HT-29 (cell line): ENCODE data around the gene PKN1. TPM values are rescaled to one million over a fixed set of nuclear protein-coding genes. Genes with fewer than 3 reads are reported as not detected.
"Not testable (repeated sequence)": the region's sequence is repeated elsewhere in the genome, so short reads cannot be mapped to it uniquely, and the experiment has no call there.

Experiments
- DNase-seq: peaks from one replicate; pipeline ENCODE4 v3.0.0-alpha.2; 2015; ENCODE audit warnings: low spot score
- total RNA-seq: library from RNA; depleted of rRNA; stranded (reverse); fragments of >200 nt; shearing (Covaris generic); gene quantifications from 2 replicates; pipeline ENCODE4 v1.2.3, GENCODE V29; 2014; rRNA removed

Gene PKN1
- total RNA-seq: 59.9 and 66.9 TPM in 2 replicates

DNA sequence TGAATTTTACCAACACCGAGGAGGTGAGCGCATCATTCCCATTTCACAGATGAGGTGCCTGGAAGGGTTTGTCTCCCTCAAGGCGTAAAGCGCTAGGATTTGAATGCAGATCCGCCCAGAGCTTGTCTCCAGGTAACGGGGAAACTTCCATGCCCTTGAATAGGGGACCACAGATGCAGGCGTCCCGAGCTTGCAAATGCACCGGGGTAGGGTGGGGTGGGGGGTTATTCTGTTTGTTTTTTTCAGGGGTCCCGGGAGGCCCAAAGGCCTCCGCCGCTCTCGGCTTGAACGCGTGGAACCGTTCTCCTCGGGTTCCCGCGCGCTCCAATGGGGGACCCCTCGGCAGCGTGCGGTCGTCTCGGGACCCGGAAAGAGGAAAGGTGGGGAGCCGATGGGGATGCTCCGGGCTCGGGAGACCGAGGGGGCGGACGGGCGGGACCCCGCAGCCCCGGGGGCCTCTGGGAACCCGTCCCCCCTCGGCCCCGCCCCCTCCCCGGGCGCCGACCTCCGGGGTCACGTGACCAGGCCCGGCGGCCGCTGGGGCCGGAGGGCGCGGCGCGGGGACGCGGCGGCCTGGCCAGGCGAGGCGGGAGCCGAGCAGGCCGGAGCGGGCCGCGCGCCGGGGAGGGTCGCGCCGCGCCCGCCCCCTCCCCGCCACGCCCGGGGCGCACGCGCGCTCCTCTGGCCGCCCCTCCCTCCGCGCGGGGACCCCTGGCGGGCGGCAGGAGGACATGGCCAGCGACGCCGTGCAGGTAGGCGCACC lies at the start of gene PKN1:
PKN1 (plus strand) TSS at position 516 of the 763 bp plus-strand sequence; CDS start at position 732, 216 bp downstream.
- DNase-seq: no peak

DNA sequence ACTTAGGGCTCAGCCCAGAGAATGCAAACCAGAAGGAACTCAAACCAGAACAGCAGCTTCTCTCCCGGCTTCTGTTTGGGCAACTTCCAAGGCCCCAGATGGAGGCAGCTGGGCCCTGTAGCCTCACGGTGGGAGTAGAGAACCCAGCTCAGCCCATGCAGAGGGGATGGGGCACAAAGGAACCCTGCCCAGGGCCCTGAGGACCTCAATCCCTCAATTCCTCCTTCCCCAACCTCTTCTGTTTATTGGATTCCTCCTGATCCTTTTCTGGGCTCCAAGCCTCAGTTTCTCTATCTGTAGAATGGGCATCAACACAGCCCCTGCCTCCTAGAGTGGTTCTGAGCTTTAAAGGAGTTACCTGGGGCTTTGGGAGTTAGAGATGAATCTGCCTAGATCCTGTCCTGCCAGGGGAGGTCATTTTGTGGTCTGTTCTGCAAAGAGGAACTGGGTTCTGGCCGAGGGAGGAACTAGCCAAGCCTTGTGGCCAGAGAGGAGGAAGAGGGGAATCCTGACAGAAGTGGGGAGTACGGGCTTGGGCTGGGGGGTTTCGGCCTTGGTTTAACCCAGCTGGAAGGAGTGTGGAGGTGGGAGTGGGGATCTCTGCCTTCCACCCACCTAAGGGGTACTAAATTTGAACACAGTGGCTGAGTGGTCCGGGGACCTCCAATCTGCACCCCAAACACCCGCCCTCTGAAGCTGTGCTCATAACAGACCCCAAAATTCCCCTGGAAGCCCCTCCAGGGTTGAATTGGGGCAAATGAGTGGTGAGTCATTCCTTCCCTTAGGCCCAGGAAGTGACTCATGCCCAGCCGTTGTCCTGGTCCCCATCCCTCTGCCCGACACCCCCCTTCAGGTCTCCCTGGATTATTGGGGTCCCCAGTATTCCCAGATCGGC lies 49.2 kb upstream of the PKN1 start:
- DNase-seq: peak; percentile 14

DNA sequence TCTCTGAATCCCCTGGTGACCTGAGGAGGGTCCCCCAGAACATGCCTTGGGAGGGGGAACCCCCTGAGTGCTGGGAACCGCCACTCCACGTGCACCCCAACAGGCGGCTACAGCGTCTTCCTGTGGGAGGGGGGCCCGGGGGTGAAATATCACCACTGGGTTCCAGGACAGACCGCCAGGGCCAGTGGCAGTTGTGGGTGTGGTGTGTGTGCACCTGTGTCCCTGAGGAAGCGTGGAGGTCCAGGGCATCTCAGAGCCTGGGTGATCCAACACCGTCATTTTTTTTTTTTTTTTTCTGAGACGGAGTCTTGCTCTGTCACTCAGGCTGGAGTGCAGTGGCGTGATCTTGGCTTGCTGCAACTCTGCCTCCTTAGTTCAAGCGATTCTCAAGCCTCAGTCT lies 47.6 kb upstream of the PKN1 start:
- DNase-seq: no peak

DNA sequence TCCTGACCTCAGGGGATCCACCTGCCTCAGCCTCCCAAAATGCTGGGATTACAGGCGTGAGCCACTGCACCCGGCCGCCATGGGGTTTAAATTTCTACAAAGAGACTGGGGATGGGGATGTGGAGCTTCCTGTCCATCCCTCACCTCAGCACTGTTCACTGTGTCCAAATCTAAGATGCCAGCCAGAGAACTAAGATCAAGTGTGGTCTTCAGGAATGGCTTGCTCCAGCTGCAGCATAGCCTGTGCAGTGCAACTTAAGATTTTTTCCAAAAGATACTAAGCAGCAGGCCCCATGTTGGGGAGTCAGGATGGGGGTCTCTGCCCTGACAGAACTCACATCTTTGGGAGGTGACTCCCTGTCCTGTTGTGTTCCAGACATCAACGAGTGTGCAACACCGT lies 42.6 kb upstream of the PKN1 start:
- no peak for DNase-seq

DNA sequence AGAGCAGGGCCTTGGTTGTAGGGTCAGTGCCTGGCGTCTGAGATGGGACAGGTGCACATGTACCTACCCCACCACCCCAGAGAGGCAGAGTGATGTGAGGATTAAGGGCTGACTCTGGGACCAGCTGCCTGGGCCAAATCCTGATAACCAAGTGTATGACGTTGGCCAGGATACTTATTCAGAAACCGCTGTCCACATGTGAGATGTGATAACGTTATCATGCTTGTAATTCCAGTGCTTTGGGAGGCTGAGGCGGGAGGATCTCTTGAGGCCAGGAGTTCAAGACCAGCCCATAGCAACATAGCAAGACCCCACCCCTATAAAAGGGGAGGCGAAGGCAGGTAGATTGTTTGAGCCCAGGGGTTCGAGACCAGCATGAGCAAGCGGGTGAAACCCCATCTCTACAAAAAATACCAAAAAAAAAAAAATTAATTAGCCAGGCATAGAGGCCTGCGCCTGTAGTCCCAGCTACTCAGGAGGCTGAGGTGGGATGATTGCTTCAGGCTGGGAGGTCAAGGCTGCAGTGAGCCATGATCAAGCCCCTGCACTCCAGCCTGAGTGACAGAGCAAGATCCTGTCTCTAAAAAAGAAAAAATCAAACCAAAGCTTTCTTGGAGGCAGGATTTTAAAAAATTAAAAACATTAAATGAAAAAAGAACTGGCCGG lies 41.8 kb upstream of the PKN1 start:
- no peak for DNase-seq

DNA sequence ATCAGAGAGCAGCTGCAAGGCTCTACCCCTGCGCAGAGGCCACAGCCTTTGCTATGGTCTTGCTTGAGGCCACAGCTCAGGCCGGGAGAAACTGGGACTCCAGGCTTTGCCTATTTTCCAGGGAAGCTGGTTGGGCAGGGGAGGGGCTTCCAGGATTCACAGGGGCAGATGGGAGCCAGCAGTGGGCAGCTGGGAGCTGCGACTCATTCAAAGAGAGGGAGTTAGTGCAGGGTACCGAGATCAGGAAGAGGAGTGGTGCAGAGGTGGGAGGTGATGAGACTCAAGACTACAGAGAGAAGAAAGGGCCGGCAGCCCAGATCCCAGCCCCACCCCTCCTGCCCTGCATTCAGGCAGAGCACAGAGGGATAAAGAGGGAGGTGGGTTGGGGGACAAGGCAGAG lies 39.8 kb upstream of the PKN1 start:
- DNase-seq: no peak

DNA sequence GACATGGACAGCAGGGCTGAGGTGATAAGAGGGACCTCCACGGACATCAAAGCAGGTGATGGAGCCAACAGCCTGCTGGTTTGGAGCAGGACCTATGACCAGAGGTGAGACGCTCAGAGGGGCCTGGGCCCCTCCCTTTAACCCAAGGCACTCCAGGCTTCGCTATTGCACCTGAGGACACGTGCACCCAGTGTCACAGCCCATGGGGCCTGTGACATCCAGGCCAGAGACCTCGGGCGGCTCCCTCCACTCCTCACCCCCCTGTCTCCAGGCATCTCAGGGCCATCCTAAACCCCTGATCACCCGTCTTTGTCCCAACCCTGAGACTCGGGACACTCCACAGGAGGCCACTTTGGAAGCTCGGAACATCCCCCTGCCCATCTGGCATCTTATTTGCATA lies 38.9 kb upstream of the PKN1 start:
- no peak for DNase-seq

DNA sequence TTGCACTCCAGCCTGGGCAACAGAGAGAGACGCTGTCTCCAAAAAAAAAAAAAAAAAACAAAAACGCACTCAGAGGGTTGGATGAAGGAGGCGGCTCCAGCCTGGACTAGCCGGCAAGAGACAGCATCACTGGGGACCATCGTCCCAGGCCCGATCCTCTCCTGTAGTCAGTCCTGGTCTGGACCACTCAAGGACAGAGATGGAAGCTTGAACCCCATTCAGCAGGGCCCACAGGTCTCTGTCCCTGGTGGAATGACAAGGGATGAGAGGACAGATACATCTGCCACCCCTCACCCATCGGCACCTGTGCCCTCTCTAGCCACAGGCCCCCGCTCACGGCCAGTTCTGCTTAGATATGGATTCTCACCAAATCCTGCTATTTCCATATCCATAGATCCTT lies 37.8 kb upstream of the PKN1 start:
- DNase-seq: no peak

DNA sequence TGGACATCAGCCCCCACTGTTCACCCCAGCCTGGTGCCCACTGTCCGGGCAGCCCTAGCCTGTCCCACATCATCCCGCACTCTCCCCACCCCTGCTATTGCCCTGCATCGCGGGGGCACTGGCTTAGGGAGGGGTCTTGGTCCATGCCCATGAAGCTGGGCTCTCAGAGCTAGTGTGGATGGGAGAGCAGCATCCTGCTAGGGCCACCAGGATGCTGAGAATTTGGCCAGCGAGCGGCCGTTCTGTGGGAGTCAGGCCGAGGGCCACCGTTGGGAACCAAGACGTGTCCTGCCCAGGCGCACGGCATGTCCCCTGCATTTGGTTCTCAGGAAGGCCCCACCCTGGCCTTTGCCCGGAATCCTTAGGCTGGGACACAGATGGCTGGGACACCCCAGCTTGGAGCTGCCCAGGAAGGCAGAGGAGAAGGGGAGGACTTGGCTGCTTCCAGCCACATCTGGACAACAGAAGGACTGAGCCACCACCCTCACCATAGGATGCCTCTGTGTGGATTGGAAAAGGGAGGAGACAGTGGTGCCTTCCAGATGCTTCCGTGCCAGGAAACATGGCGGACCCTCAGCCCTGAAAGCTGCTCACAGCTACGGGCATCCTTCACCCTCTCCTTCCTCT lies 37.3 kb upstream of the PKN1 start:
- no peak for DNase-seq

DNA sequence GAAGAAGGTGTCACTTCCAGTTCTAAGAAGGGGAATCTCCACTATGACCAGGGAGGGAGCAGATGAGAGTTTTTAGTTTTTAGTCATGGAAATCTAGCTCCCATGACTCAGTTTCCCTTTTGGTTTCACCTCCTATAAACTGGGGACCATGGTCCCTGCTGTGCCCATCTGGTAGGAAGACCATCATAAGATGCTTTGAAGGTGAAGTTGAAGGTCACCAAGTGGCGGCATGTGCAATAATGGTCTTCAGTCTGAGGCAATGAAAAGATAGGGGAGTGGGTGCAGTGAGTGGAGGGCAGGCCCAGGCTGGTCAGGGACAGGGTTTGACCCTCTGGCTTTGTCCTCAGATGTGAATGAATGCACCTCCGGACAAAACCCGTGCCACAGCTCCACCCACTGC lies 36.4 kb upstream of the PKN1 start:
- not testable (repeated sequence) for DNase-seq

DNA sequence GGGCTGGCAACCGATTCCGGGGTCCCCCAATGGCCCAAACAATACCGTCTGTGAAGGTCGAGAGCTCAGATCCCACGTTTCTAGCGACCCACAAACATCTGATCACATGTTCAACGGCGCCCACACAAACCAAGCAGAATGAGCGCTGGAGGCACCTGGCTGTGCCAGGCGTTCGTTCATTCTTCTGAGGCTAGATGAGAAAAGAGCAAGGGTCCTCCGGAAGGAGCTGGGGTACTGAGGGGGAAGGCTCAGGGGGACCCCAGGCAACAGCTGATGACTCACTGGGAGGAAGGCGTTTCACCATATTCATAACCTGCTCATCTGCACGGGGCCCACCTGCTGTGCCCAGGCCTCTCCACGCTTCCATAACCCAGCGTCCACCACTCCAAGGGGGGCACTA lies 35.9 kb upstream of the PKN1 start:
- DNase-seq: not testable (repeated sequence)

DNA sequence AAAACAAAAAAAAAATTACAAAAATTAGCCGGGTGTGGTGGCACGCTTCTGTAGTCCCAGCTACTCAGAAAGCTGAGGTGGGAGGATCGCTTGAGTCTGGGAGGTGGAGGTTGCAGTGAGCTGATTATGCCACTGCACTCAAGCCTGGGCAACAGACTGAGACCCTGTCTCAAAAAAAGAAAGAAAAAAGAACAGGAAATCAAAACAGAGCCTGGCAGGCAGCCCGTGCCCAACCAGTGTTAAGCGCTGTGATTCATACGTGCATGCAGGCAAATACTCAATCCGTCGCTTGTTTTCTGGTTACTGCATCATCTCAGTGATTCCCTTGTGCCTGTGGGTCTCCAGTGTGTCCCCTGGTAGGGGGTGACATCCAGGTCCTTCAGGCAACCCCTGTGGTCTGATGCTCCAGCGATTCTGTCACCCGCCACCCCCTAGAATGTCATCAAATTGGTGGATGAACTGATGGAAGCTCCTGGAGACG lies 32.1 kb upstream of the PKN1 start:
- DNase-seq: no peak

DNA sequence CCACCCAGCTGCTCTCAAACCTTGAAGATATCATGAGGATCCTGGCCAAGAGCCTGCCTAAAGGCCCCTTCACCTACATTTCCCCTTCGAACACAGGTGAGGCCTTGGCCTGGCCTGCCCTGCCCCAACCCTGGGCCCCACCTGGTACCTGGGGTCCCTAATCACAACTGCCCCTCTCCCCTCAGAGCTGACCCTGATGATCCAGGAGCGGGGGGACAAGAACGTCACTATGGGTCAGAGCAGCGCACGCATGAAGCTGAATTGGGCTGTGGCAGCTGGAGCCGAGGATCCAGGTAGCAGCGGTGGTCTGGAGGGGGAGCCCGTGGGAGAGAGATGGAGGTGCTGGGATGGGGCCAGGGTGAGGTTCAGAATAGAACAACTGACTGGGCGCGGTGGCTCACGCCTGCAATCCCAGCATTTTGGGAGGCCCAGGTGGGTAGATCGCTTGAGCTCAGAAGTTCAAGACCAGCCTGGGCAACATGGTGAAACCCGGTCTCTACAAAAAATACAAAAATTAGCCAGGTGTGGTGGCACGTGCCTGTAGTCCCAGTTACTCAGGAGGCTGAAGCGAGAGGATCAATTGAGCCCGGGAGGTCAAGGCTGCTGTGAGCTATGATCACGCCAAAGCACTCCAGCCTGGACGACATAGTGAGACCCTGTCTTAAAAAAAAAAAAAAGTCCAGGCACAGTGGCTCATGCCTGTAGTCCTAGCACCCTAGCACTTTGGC lies 31.5 kb upstream of the PKN1 start:
- no peak for DNase-seq

DNA sequence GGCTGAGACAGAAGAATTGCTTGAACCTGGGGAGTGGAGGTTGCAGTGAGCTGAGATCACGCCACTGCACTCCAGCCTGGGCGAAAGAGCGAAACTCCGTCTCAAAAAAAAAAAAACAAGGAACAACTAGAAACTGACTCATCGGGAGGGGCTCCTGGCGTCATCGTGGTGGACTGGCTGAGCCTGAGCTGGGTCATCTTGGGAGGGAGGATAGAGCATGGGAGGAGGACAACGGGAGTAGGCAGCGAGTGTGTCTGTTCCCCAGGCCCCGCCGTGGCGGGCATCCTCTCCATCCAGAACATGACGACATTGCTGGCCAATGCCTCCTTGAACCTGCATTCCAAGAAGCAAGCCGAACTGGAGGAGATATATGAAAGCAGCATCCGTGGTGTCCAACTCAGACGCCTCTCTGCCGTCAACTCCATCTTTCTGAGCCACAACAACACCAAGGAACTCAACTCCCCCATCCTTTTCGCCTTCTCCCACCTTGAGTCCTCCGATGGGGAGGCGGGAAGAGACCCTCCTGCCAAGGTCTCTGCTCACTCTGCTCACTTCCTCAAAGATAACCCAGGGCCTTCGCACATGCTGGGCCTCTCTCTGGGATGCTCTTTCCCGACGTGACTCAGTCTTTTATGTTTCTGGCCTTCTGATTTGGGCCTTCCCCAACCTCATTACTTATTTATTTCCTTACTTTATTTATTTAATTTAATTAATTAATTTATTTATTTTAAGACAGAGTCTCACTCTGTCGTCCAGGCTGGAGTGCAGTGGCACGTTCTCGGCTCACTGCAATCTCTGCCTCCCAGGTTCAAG lies 30.6 kb upstream of the PKN1 start:
- no peak for DNase-seq

DNA sequence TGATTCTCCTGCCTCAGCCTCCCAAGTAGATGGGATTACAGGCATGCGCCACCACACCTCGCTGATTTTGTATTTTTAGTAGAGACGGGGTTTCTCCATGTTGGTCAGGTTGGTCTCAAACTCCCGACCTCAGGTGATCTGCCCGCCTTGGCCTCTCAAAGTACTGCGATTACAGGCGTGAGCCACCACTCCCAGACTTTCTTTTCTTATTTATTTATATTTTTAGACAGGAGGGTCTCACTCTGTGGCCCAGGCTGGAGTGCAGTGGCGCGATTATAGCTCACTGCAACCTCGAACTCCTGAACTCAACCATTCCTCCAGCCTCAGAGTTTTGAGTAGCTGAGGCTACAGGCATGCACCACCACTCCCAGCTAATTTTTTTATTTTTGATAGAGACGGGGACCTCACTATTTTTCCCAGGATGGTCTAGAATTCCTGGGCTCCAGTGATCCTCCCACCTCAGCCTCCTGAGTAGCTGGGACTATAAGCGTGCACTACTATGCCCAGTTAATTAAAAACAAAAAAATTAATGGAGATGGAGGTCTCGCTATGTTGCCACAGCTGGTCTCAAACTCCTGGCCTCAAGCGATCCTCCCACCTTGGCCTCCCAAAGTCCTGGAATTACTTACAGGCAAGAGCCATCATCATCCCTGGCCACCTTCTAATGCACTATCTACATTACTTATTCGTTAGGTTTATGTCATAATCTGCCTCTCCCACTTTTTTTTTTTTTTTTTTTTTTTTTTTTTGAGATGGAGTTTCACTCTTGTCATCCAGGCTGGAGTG lies 29.8 kb upstream of the PKN1 start:
- not testable (repeated sequence) for DNase-seq

DNA sequence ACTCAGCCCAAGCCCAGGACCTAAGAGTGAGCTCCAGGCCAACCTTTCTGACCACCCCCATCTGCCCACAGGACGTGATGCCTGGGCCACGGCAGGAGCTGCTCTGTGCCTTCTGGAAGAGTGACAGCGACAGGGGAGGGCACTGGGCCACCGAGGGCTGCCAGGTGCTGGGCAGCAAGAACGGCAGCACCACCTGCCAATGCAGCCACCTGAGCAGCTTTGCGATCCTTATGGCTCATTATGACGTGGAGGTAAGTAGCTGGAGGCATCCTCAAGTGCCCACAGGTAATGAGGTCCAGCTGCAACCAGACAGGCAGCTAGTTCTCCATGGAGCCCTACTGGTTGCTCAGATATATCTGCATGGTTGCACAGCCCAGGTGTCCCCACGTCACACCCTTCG lies 28.8 kb upstream of the PKN1 start:
- no peak for DNase-seq

DNA sequence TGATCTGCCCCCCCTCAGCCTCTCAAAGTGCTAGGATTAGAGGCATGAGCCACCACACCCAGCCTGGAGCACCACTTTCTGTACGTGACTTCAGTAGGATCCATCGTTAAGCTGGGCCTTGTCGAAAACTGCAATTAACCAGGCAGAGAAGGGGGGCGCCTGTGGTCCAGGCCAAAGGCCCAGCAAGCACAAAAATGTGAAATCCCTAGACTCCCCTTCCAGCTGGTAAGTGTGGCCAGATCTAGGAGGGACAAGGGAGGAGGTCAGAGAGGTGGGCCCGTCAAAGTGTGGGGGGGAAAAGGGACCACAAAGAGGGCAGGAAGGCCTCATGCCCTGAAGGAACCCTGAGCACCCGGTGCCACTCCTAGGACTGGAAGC lies 27.7 kb upstream of the PKN1 start:
- no peak for DNase-seq

DNA sequence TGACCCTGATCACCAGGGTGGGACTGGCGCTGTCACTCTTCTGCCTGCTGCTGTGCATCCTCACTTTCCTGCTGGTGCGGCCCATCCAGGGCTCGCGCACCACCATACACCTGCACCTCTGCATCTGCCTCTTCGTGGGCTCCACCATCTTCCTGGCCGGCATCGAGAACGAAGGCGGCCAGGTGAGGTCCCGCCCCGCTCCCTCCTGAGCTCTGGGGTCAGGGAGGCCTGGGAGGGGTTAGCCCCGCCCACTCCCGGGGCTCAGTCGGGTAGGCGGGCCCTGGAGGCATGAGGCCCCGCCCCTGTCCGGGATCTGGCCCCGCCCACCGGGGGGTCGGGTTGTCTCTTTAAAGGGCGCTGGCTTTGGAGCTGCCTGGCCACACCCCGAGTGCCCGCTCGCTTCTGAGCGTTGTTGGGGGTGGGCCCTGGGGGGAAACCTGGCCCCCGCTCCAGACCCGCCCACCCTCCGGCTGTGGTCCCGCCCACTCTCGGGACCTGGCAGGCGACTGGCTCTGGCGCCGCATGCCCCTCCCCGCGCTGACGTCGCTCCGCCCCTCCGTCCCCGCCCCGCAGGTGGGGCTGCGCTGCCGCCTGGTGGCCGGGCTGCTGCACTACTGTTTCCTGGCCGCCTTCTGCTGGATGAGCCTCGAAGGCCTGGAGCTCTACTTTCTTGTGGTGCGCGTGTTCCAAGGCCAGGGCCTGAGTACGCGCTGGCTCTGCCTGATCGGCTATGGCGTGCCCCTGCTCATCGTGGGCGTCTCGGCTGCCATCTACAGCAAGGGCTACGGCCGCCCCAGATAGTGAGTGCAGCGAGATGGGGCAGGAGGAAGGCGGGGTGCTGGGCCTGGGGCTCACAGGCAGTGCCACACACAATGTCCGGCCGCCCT lies 27.1 kb upstream of the PKN1 start:
- peak; percentile 81 for DNase-seq
